Measurements from ENCODE around the gene NDUFS4.
"Not testable (repeated sequence)": the region's sequence is repeated elsewhere in the genome, so short reads cannot be mapped to it uniquely, and the experiment has no call there.

The NDUFS4 gene

DNA sequence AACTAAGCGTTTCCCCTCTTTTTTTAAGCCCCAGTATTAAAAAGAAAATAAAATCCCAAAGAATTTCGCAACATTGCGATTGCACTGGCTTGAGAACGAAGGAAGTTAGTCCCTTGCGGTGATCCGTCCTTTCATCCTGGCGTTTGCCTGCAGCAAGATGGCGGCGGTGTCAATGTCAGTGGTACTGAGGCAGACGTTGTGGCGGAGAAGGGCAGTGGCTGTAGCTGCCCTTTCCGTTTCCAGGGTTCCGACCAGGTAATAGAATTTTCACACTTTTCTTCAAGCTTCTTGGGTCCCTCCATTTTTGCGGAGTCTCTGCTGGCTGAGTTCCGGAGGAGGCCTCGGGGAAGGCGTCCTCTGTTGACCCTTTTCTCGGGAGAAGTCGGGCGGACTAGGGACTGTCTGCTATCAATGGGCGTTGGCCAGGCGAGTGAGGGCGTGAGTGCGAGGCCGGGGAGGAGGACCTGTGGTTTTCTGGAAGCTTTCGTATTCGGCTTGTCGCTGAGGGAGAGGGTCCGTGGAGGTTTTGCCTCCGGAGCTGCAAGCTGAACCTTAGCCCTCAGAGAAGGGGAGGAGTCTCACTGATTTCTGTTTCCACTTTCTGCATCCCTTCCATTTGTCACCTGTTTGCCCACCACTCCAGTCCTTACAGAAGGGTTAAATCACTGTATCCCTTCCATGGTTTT is at the start of gene NDUFS4:
TSS of gene NDUFS4 (plus strand) at position 134 of the 686 bp plus-strand sequence. CDS start at position 158, 24 bp downstream.
- DNase-seq: peak; percentile 86

DNA sequence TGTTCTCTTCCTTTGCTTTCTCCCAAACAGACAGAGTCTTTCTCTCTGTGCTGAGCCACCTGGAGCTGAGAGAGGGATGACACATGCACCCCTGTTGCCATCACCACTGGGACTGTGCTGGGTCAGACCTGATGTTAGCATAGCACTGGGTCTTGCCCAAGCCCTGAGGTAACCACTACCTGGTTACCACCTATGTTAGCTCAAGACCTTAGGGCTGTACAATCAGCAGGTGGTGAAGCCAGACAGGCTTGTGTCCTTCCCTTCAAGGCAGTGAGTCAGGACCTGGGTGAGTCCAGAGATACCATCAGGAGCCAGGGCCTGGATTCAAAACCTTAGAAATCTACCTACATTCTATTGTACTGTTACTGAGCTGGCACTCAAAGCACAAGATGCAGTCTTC is 47.9 kb upstream of the NDUFS4 start:
- no peak for DNase-seq

DNA sequence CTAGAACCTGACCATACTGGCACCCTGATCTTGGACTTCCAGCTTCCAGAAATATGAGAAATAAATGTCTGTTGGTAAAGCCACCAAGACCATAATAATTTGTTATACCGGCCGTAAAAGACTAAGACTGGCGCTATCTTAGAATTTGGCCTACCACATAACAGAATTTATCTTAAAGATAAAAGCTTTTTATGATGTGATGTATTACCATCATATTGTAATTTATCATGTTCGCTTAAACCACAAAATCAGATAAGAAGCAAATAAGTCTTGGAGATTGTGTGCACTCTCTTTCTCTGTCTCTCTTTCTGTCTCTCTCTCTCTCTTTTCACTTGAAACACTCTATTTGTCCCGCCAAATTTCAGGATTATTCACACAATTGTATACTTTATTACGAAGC is 44.5 kb upstream of the NDUFS4 start:
- DNase-seq: no peak

DNA sequence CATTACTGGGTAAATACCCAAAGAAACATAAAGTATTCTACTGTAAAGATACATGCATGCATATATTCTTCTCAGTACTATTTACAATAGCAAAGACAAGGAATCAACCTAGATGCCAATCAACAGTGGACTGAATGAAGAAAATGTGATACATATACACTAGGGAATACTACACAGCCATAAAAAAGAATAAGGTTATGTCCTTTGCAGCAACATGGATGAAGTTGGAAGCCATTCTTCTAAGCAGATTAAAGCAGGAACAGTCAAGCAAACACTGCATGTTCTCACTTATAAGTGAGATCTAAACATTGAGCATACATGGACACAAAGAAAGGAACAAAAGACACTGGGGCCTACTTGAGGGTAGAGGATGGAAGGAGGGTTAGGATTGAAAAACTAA is 39.6 kb upstream of the NDUFS4 start:
- no peak for DNase-seq

DNA sequence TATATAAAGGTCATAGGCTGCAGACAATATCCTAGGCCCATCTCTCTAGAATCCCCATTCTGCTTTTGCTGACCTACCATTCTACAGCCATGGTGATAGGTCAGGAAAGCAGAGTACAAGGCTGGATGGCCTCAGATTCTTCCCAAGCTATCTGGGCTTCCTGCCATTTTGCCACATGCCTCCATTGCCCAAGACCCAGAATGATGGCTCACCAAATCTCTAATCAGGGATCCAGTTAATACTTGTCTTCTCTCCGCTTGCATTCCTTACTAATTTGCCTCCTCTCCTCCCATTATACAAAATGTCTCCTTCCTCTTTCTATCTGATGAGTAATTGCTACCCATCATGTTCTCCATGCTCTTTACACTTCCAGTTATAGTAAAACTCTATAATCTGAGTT is 22.7 kb upstream of the NDUFS4 start:
- no peak for DNase-seq

DNA sequence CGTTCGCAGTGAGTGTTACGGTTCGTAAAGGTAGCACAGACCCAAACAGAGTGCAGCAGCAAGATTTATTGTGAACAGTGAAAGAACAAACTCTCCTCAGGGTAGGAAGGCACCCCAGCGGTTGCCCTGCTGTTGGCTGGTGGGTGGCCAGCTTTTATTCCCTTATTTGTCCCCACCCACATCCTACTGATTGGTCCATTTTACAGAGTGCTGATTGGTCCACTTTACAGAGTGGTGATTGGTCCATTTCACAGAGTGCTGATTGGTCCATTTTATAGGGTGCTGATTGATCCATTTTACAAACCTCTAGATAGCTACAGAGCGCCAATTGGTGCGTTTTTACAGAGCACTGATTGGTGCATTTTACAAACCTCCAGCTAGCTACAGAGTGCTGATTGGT is 19.7 kb upstream of the NDUFS4 start:
- DNase-seq: not testable (repeated sequence)

DNA sequence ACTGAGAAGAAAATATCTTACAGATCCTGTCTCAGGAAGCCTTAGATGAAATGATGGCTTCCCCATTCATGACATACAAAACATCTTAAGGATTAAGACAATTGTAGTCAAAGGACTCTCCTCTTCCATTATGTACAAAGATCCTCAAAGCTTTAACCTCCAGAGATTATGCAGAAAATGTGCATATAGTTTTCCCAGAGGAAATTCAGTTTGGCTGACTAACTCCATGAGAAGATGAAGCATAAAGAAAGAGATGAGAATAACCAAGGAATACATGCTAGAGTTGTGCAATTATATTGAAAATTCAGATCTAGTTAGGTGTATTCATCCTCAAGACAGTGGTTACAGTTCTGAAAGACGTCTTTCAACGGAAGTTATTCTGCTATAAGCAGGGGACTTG is 18.6 kb upstream of the NDUFS4 start:
- no peak for DNase-seq

DNA sequence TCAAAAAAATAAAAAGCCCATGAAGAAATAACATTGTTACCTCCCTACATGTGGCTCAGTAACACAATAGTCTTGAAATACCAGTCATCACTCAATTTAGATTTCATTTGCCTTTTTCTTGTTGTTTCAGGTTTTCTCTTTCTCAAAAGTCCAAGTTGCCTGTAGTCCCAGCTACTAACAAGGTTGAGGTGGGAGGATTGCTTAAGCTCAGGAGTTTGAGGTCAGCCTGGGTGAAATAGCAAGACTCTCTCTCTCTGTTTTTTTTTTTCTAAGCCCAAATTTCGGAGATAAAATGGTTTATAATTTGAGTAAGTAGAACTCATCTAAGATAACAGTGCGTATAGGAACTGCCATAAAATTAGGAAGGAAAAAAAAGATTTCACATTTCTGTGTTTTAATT is 17.5 kb upstream of the NDUFS4 start:
- no peak for DNase-seq

DNA sequence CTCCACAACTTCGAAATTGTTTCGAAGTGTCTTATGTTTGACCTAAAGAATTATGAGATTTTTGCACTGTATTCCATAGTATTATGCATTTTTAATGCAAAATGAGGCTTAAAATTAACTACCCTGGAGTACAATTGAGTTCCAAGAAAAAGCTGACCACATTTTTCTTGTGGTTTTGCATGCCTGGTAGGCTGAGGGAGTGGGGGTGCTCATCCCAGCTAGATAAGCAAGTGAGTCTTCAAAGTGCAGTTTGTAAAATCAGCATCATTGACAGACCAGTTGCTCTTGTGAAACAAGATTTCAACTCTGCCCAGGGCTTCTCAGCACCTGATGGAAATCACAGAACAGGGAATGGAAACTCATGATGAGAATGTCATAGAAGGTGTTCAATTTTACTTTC is 17.0 kb upstream of the NDUFS4 start:
- DNase-seq: no peak

DNA sequence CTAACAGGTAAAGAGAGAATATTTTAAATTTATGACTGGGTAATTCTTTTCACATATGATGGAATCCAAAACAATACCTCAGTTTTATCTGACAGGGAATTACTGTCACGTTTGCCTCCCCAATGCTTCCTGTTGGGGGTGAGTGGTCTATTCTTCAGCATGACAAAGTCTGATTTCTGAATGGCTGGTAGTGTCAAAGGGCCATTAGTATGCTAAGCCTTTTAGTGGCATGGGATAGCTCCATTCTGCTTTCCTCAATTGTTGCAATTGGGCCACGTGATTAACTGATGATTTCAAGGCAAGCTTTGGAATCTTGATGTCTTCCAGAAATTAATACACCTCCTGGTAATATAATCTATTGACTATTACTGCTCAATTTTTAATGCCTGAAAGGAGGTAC is 14.7 kb upstream of the NDUFS4 start:
- no peak for DNase-seq

DNA sequence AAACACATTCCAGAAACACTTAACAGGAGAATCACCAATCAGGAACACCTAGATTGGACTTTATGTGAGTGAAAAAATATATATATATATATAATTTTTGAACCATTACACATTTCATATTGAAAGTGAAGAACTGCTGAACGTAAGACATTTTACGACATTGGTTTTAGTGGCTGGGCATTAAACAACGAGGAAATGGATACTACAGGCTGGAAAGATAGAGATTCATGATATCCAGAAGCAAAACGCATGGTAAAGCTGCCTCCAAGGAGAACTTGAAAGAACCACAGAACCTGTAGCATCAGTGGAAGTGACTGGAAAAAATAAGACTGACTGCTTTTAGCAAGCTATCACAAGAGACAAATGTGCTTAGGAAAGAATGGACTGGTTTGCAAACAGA is 13.2 kb upstream of the NDUFS4 start:
- DNase-seq: no peak

DNA sequence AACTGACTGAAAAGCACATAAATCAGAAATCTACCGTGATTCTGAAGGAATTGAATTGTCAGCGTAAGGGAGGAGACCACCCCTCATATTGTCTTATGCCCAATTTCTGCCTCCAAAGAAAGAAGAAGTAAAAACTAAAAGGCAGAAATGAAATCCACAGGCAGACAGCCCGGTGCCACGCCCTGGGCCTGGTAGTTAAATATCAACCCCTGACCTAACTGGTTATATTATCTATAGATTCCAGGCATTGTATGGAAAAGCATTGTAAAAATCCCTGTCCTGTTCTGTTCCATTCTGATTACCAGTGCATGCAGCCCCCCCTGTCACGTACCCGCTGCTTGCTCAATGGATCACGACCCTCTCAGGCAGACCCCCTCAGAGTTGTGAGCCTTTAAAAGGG is 11.9 kb upstream of the NDUFS4 start:
- not testable (repeated sequence) for DNase-seq

DNA sequence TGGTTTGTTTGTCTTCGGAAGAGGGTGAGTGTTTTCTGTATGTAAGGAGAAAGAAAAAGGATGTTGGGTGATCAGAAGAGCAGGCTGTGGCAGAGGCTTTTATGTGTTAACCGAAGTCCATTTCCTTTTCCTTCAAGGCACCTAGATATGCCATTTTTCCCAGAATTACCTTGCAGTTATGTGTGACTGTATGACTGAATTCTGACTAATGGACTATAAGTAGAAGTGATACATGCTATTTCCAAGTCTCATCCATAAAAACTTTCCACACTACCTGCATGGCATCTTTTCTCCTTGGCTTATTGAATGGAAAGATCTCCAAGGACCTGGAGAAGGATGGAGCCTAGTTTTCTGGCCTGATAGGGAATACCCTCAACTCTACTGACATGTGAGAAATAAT is 10.6 kb upstream of the NDUFS4 start:
- no peak for DNase-seq

DNA sequence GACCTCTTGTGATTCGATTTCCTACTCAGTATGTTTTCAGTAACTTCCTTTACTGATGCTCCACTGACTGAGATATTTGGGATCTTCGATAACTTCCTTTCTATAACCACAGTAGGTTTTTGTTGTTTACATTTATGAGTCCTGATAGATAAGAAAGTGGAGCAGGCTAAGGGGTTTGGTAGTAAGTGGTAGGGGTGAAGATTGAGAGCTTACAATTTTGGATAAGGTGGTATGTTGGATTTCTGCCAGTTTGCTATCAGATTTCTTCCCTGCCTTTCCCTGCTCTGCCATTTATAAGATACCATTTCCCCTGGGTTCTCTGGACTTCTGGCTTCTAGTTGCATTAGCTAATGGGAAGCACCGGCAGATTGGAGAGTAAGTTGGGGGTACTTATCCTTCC is 7.9 kb upstream of the NDUFS4 start:
- no peak for DNase-seq

DNA sequence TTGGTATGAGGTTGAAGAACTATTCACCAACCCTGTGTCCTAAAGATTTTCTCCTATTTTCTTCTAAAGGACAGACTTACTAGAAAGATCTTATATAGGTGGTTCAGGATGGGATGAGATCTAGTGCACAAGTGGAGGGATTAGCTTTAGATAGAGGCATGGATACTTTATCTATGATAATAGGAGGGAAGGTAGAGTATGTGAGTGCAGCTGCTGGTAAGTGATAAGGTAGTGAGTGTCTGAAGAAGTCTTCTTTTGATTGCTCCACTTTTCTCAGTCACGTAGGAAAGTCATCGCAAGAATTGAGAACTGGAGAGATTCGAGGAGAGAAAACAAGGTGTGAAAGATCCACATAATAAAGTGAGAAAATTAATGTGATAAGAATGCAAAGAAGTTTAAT is 6.0 kb upstream of the NDUFS4 start:
- no peak for DNase-seq

DNA sequence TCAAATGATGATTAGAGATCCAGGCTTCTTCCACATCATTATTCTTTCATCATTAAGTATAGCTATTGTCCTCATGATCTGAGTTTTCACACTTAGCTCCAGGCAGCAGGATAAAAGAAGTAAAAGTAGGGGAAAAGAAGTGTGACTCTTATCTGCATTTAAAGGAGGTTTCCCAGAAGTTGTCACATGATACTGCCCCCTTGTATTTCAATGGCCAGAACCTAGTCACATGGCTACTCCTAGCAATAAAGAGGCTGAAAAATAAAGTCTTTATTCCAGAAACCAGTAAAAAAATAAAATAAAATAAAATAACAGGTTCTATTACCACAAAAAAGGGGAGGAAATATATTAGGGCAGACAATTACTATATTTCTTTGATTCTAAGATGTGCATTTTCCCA is 5.3 kb upstream of the NDUFS4 start:
- DNase-seq: no peak

DNA sequence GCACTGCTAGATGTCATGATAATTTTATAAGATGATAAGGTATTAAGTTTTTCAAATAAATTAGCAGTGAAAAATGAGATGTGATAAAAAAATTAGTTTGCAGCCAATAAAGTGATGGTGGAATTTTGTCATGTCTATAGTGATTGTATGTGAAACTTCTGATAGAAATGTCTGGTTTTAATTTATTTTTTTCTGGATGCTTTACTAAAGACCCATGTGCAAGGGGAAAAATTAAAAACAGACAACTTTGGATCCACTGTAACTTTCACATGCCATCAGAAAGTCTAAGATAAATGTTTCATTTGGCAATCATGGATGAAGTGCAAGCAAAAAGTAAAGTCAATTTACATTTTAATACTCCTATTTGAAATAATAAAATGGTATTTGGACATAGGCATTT is 4.4 kb upstream of the NDUFS4 start:
- no peak for DNase-seq

DNA sequence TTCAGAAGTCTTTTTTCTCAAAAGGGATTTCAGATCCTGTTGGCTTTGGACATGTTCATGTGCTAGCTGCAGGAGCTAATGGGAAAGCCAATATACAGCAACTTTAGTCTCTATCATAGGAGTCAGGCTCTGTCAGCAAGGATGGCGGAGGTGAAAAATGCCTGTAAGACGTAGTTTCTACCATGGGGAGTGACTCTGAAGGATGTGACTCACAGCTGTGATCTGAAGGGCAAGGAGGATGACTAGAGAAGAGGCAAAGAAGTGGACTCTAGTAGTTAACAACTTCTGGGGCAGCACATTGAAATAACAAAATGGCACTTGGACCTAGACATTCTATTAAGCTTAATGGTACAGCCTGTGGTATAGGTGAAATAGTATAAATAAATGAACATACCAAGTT is 3.1 kb upstream of the NDUFS4 start:
- no peak for DNase-seq

DNA sequence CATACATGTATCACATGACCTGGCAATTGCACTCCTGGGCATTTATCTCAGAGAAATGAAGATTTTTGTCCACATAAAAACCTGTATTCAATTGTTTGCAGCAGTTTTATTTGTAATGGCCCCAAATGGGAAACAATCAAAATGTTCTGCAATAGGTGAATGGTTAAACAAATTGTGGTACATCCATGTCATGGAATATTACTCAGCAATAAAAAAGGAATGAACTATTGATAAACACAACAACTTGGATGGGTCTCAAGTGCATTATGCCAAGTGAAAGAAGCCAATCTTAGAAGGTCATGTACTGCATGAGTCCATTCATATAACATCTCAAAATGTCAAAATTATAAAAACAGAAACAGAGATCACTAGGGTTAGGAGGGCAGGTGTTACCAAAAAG is 1.5 kb upstream of the NDUFS4 start:
- DNase-seq: no peak

DNA sequence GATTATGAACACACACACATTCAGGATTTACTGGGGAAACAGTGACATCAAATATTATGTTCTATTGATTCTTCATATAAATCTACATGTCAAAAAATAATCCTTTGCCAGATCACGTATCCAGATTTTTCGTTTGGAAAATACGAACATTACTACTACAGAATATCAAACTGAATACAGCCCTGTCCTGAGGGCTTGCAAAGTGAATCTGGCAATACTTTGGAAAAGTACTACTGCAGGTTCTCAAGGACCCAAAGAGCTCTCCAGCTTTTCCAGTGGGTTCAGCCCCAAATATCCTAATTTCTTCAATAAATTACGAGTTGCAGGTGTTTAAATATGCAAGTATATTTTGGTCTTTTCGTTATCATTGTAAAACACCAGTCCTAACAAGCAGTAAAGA is 411 bp upstream of the NDUFS4 start:
- DNase-seq: no peak

DNA sequence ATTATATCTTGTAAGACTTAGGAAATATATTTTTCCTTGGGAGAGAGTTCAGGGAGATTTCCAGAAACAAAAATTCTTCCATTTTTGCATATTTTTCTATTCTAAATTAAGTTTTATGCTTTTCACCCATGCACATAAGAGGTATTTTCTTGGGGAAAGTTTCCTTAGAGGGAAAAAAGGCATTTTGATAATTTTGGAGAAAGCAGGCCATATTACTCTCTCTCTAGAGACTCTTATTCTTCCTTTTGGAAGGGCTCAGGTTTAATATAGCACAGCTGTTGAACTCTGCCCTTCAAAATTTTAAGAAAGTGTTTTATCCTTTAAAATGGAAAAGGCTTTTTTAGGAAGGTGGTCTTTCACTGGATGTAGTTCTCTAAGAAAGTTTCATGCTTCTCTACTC is 8.0 kb downstream of the NDUFS4 start:
- no peak for DNase-seq

DNA sequence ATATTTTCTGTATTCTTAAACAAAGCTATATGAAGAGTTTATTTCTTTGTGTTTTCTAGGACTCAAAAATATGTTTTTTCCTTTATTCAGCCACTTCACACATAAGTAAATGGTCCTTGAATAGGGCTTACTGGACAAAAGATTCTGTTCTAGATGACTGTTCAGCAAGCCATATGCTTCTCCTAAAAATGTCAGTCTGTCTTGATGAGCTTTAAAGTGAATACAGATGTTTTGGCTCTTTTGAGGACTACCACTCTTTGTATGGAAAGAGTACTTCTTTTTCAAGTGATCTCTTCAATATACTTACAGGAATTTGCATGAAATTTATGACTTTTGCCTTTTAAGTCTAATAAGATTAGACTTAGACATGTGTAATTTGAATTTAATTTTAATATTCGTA is 8.4 kb downstream of the NDUFS4 start:
- DNase-seq: no peak

DNA sequence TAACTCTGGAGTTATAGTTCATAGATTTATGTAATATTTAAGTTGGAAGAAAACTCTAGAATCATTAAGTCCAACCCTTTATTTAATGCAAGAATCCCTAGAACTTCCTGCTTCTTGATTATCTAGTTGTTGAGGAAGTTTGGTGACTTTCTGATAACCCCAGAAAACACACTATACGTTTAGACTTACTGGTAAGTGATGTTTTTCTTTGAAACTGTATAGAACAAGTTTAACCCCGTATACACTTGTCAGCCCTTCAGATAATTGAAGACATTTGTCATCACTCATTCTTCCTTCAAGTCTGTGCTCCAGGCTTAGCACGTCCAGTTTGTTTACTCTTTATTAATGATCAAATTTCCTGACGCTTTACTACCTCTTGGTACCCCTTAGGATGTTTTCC is 9.0 kb downstream of the NDUFS4 start:
- DNase-seq: no peak

DNA sequence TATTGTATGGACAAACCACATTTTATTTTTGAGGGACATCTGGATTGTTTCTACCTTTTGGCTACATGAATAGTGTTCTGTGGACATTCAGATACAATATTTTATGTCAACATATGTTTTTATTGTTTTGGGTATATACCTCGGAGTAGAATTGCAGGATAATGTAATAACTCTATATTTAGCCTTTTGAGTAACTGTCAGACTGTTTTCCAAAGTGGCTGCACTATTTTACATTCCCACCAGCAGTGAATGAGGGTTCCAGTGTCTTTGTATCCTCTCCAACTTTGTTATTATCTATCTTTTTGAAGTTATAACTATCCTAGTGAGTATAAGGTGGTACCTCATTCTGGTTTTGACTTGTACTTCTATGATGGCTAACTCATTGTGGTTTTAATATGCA is 11.0 kb downstream of the NDUFS4 start:
- DNase-seq: no peak

DNA sequence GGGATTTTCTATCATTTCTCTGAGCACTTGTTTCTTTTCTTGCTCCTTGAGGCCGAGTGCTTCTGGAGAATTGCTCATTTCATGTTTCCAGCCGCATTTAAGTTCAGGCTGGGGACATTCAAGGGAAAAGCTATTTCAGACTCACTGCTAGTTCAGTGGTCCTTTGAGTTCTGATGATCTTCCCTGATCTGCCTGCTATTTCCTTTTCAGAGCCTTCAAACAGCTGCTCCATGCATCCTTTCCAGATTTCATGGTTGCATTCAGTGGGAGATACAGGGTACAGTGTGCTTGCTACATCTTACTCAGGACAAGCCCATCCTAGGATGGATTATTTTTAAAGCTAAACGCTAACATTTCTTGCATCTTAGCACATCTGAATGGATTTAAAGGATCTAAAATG is 14.7 kb downstream of the NDUFS4 start:
- DNase-seq: no peak

DNA sequence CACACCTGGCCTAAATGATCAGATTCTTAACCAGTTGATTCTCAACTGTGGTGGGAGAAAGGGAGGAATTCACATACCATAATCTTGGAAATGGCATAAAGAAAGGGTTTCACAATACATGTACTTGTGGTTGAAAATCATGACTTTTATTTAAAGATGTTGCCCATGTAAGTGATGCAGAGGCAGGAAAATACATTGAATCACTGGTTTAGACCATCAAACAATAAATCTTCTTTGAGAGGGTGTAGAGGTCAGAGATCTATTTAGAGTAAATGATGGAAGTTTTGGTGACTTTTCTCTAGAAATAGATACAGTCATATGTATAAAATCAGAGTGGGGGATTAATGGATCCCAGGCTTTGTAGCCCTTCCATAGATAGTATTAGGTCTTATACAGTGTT is 15.4 kb downstream of the NDUFS4 start:
- no peak for DNase-seq
